Thyroid gland (tissue), 4 donors: ENCODE measurements around the gene DCUN1D2.

Experiments
- CTCF ChIP-seq, 6 experiments: fragments of 200-600 bp in 3 of 6; fragments of 450-650 bp in 3 of 6; sonication (generic) in 3 of 6; IDR thresholded peaks; one replicate each; pipeline ENCODE4 v1.5.1; 2016 to 2019; ENCODE audit warnings: antibody characterized with exemption in 6 of 6, mild to moderate bottlenecking in 2 of 6, inconsistent platforms in 1 of 6, moderate library complexity in 1 of 6
- POLR2A ChIP-seq, 2 donors: fragments of 450-650 bp; IDR thresholded peaks; one replicate each; pipeline ENCODE4 v1.6.1; 2017; ENCODE audit warnings: antibody characterized with exemption in 2 of 2, mild to moderate bottlenecking in 2 of 2, moderate library complexity in 1 of 2

DNA sequence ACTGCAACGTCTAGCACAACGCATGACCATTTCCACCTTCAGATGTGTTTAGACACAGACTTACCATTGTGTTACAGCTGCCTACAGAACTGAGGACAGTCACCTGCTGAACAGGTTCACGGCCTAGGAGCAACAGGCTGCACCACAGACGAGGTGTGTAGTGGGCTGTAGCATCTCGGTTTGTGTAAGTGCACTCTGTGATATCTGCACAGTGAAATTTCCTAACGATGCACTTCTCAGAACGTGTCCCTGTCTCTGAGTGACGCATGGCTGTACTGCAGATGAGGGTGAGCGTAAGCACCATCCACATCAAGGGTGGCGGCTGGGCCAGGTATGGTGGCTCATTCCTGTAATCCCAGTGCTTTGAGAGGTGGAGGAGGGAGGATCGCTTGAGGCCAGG is 15.2 kb downstream of the DCUN1D2 start:
- TF ChIP-seq CTCF (IDR thresholded peaks at IDR 0.05) (no peak), POLR2A (IDR thresholded peaks at IDR 0.05) (no peak)
